HG02973 (cell line): Measurements from ENCODE around the gene VENTX.

Experiments
- ATAC-seq: cut with Tn5 transposase; IDR thresholded peaks from one replicate; pipeline ENCODE4 v1.9.1; 2021; ENCODE audit warnings: moderate library complexity; ENCODE audit not compliant: unreplicated experiment

The VENTX gene, protein sequence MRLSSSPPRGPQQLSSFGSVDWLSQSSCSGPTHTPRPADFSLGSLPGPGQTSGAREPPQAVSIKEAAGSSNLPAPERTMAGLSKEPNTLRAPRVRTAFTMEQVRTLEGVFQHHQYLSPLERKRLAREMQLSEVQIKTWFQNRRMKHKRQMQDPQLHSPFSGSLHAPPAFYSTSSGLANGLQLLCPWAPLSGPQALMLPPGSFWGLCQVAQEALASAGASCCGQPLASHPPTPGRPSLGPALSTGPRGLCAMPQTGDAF

GRCh38 chr10:133237588-133238465, at the start of gene VENTX:
VENTX (plus strand) TSS chr10:133237855; CDS start chr10:133237915, 60 bp downstream.
- no peak for ATAC-seq

GRCh38 chr10:133187906-133188681, 49.6 kb upstream of the VENTX start:
- ATAC-seq = no peak

DNA sequence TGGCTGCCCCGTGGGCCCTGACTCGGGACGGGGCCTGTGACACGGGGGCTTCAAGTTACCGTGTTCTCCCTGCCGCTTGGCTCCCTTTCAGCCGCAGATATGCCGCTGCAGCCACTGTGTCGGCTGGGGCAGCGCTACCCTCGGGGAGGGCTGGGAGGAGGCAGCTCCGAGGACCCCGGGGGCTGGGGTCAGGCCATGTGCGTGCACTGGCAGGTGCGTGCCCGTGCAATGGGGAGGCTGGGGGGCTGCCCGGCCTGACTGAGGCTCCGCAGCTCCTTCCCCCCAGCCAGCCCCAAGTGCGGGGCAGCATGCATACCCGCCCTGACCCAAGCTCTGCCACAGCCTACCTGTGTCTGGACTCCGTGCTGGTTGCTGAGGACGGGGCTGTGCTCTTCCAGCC, 48.4 kb upstream of the VENTX start:
- ATAC-seq = no peak

- no peak for ATAC-seq
These were observed 47.9 kb upstream of the VENTX start for GRCh38 chr10:133189726-133190125.

GRCh38 chr10:133190225-133190624, 47.4 kb upstream of the VENTX start:
- no peak for ATAC-seq

- no peak for ATAC-seq
These were observed 46.0 kb upstream of the VENTX start for GRCh38 chr10:133191651-133192050.

DNA sequence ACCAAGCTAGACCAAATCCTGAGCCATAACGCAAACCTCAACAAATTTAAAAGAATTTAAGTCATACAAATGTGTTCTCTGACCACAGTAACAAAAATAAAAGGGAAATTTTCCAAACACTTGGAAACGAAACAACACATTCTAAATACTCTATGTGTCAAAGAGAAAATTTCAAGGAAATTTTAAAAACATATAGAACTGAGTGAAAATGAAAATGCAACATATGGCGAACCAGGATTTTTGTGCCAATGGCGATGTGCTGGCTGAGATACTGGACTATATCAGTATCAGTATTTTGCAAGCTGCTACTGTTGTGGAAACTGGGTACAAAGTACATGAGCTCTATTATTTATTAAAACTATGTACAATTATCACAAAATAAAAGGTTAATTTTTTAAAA, 43.5 kb upstream of the VENTX start:
- no peak for ATAC-seq

DNA sequence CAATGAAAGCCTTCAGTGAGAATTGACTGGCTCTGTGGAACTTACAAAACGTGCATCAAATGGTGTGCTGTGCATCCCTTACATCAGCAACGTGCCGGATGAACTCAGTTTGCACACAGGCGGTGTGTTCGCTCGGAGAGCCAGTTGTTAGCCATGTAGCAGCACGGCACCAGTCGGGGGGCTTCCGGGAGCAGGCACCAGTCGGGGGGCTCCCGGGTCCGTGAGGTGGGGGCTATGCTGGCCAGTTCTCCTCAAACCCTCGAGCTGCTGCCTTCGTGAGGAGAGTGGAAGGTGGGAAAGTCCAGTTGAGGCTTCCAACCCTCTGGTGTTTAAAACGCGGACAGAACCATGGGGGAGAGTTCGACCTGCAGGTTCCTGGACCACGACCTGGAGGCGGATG, 42.6 kb upstream of the VENTX start:
- no peak for ATAC-seq

GRCh38 chr10:133195611-133196010, 42.0 kb upstream of the VENTX start:
- no peak for ATAC-seq

GRCh38 chr10:133196221-133196915, 41.3 kb upstream of the VENTX start:
- ATAC-seq = no peak

- no peak for ATAC-seq
These were observed 40.5 kb upstream of the VENTX start for GRCh38 chr10:133196936-133197758.

- ATAC-seq = no peak
These were observed 39.9 kb upstream of the VENTX start for GRCh38 chr10:133197786-133198185.

DNA sequence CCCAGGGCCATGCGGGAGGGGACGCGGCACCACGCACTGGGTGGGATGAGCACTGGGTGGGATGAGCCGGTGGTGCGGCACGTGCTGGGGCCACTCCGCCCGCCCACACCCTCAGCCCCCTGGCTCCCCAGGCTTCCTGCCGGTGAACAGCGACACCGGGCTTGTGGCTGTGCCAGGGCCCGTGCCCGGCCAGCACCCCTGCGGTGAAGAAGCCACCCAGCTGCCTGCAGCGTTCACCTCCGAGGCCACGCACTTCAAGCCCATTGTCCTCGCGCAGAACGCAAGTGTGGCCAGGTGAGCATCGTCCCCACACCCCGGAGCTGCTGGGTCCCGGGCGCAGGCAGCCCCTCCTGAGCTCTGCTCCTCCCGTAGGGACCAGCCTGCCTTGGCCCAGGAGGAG, 39.4 kb upstream of the VENTX start:
- no peak for ATAC-seq

- no peak for ATAC-seq
These were observed 38.8 kb upstream of the VENTX start for GRCh38 chr10:133198621-133199487.

GRCh38 chr10:133199488-133199885, 38.2 kb upstream of the VENTX start:
- no peak for ATAC-seq

DNA sequence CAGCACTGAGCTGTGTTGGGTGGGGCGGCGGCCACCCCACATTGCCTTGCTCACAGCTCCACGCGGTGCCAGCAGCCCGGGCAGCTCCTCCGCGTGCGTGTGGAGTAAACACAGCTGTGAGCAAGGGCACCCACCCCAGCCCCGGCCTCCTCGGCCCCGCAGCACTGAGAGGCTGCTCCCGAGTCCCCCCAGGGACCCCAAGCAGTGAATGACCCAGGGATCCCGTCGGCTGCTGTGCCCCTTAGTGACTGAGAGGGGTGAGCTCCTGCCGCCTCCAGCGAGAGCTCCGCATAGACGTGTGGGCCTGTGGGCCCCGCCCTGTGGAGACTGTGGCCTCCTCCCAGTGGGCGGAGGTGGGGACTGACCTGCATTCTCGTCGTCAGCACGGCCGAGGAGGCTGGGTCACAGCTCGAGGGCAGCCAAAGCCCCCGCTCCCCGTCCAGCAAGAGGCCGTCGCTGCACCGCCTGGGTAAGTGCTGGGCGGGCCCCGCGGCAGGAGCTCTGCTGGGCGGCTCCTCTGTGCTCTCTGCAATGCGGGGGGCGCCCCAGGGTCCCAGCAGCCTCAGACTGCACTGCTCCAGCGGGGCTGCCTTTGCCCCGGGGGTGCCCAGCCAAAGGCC, 37.6 kb upstream of the VENTX start:
- no peak for ATAC-seq

DNA sequence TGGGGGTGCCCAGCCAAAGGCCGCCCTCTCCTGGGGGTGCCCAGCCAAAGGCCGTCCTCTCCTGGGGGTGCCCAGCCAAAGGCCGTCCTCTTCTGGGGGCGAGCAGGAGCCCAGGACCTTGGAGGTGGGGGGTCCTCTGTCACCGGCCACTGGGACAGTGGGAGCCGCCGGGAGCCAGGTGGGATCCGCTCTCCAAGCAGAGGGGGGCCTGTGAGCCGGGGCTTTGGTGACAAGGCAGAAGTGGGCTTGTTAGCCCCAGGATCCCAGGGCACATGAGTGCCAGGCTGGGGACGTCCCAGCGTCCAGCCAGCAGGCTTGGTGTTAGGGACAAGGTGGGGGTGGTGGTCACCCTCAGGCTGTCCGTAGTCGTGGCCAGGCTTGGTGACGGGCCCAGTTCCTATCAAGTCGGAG, 37.0 kb upstream of the VENTX start:
- ATAC-seq = no peak

DNA sequence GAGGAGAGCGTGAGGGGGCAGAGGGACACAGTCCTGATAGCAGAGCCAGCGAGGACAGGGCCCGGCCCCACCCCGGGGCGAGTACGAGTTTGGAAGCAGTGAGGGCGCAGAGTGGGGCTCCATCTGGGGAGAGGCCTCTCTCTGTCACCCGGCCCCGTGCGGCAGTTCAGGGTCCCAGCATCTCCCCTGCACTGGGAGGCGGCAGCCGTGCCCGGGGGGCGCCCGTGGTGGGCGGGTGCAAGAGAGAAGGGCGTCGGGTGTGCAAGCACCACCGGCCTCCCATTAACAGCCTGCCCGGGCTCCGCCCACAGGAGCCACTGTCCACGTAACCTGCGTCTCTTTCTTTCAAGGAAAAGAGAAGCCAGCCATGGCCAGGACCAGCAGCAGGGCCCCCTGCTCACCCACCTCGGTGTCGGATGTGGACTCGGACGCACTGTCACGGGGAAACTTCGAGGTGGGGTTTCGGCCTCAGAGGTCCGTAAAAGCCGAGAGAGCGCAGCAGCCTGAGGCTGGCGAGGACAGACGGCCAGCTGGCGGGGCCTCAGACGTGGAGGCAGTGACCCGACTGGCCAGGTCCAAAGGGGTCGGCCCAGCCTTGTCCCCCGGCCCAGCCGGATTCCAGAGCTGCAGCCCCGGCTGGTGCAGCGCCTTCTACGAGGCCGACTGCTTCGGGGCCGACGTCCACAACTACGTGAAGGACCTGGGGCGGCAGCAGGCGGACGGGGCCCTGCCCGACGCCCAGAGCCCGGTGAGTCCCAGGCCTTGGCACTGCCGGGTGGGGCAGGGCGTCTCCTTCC, 36.3 kb upstream of the VENTX start:
- ATAC-seq = no peak
